Peyer's patch (tissue), 4 donors: ENCODE measurements around the gene NOL12.
A peak's percentile ranks its signal among the peaks of the same experiment; 100 is the strongest.

ENCODE experiments used
- CTCF ChIP-seq, 6 experiments: fragments of 450-650 bp in 4 of 6; fragments of 200-600 bp in 2 of 6; sonication (generic) in 1 of 6; IDR thresholded peaks; one replicate each; pipeline ENCODE4 v1.5.1; 2017 to 2019; ENCODE audit warnings: antibody characterized with exemption in 6 of 6, mild to moderate bottlenecking in 3 of 6, moderate library complexity in 1 of 6
- POLR2A ChIP-seq, 2 donors: fragments of 450-650 bp; IDR thresholded peaks; one replicate each; pipeline ENCODE4 v1.5.1; 2017; ENCODE audit warnings: antibody characterized with exemption in 2 of 2, mild to moderate bottlenecking in 2 of 2, moderate library complexity in 2 of 2

- TF ChIP-seq CTCF (IDR thresholded peaks at IDR 0.05) (no peak), POLR2A (IDR thresholded peaks at IDR 0.05) (peak in 1 of 2 donors; percentile 16)
Observed at GRCh38 chr22:37664249-37665101, 21.7 kb upstream of the NOL12 start.
